ENCODE data around the gene CDKL5. TPM values are rescaled to one million over a fixed set of nuclear protein-coding genes. Genes with fewer than 3 reads are reported as not detected.

Gene CDKL5
- total RNA-seq, 3 donors from 2014 or later = 5.3 to 14.3 (median 6.9) TPM

DNA sequence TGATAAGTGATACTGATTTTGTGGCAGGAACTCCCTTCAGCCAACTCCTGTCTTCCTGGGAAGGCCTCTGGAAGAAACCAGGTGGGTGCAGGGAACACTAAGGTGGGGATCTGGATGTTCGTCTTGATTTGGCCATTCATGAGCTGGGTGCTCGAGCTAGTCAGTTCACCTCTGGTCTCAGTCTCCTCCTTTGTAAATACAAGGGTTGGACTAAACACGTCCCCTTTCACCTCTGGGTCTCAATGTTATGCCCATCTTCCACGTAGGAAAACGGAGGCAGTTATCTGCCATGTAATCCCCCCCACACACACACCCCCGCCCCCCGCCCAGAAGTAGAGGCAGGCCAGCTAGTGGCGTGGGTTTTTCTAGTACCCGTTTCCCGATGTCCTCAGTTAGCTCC lies 250.6 kb downstream of the CDKL5 start:
- Histone ChIP-seq H3K9me3 (no peaks in the 10 kb centered on the region), H3K36me3 (no peaks in the 10 kb centered on the region), H3K27me3 (no peaks in the 10 kb centered on the region), H3K27ac (no peak overlapping the region), H3K4me3 (no peak overlapping the region), H3K4me1 (no peaks in the 10 kb centered on the region)
- intact Hi-C loops (cut with DNase I; ENCODE audit: low total_unique reads) = no loop called here
- TF ChIP-seq POLR2A (IDR thresholded peaks at IDR 0.05) (no peak), POLR2AphosphoS5 (IDR thresholded peaks at IDR 0.05) (no peak)
- TF ChIP-seq, protein P1, sequence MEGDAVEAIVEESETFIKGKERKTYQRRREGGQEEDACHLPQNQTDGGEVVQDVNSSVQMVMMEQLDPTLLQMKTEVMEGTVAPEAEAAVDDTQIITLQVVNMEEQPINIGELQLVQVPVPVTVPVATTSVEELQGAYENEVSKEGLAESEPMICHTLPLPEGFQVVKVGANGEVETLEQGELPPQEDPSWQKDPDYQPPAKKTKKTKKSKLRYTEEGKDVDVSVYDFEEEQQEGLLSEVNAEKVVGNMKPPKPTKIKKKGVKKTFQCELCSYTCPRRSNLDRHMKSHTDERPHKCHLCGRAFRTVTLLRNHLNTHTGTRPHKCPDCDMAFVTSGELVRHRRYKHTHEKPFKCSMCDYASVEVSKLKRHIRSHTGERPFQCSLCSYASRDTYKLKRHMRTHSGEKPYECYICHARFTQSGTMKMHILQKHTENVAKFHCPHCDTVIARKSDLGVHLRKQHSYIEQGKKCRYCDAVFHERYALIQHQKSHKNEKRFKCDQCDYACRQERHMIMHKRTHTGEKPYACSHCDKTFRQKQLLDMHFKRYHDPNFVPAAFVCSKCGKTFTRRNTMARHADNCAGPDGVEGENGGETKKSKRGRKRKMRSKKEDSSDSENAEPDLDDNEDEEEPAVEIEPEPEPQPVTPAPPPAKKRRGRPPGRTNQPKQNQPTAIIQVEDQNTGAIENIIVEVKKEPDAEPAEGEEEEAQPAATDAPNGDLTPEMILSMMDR (IDR thresholded peaks at IDR 0.05) = no peak
- DNase-seq (ENCODE audit: low spot score in 2 of 2) = no peak

DNA sequence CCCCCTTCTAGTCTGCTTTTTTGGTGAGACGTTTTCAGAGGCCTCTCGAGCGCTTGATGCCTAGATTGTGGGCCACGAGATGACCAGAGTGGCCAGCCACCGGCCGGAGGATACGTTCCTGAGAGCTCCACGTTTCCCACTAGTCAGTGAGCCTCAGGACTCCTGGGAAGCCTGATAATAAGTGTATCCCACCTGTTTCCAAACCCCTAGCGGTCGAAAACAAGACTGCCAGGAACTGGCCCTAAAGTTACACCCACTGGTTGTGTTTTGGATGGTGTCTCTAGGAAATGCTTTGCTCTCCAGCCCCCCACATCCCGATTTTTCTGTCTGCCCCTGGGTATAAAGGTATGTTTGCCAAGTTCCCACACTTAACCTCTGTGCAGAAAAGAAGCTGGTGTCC lies 251.1 kb downstream of the CDKL5 start:
- H3K27me3 ChIP-seq = peaks cover 0 to 4% of the 10 kb centered on the region in 2 donors
- no peaks in the 10 kb centered on the region for H3K4me1 ChIP-seq
- no peak overlapping the region for H3K27ac ChIP-seq
- no peak for DNase-seq (ENCODE audit: low spot score in 2 of 2)
- H3K4me3 ChIP-seq = no peak overlapping the region
- intact Hi-C loops (cut with DNase I; ENCODE audit: low total_unique reads) = no loop called here
- no peaks in the 10 kb centered on the region for H3K9me3 ChIP-seq
- TF ChIP-seq, protein P1 (IDR thresholded peaks at IDR 0.05) = no peak
- TF ChIP-seq POLR2A (IDR thresholded peaks at IDR 0.05) (no peak), POLR2AphosphoS5 (IDR thresholded peaks at IDR 0.05) (no peak)
- no peaks in the 10 kb centered on the region for H3K36me3 ChIP-seq

DNA sequence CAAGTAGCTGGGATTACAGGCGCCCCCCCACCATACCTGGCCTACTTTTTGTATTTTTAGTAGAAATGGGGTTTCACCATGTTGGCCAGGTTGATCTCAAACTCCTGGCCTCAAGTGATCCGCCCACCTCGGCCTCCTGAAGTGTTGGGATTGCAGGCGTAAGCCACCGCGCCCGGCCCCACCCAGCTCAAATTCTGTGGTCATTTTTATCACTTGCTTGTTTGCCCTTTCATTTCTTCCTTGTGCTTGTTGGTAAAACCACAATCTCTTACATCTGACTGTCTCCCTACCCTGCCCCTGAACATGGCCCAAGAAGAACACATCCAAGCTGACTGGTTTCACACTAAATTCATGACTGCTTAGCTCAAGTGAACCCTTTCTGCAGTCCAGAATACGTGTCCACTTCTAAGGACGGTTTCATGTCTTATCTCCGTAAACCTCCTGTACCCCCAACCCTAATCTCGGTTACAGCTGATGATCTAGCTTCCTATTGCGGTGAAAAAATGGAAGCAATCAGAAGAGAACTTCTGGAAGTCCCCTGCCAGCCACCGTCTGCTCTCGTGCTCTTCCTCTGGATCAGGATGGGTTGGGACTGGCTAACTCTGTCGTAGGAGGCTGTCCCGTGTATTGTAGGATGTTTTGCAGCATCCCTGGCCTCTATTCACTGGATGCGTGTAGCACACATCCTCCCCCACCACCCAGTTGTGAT lies 251.9 kb downstream of the CDKL5 start:
- intact Hi-C loops (cut with DNase I; ENCODE audit: low total_unique reads) = no loop called here
- Histone ChIP-seq H3K9me3 (no peaks in the 10 kb centered on the region), H3K36me3 (no peaks in the 10 kb centered on the region), H3K27me3 (peaks cover 0 to 6% of the 10 kb centered on the region in 2 donors), H3K4me3 (no peak overlapping the region), H3K4me1 (no peaks in the 10 kb centered on the region), H3K27ac (no peak overlapping the region)
- no peak for DNase-seq (ENCODE audit: low spot score in 2 of 2)
- TF ChIP-seq, protein P1 (IDR thresholded peaks at IDR 0.05) = no peak
- TF ChIP-seq POLR2AphosphoS5 (IDR thresholded peaks at IDR 0.05) = no peak
- no peak for TF ChIP-seq POLR2A (IDR thresholded peaks at IDR 0.05)

DNA sequence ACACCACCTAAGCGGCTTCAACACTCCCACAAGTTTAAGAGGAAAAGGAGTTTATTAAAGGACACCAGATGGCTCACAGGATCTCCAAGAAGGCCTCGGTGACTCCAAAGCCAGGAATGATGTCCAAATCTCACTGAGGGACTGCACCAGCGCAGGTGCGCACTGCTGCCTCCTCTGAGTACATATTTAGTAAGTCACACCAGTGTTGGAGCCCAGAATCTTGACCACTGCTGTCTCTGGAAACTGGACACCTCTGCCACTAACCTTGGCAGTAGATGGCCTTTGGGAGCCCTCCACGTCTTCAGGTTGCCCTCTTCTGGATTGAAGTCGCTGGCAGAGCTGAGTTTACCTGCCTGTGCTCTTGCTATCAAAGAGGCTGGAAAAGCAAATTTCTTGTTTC lies 256.6 kb downstream of the CDKL5 start:
- intact Hi-C loops (cut with DNase I; ENCODE audit: low total_unique reads) = no loop called here
- no peaks in the 10 kb centered on the region for H3K9me3 ChIP-seq
- no peaks in the 10 kb centered on the region for H3K4me1 ChIP-seq
- DNase-seq (ENCODE audit: low spot score in 2 of 2) = no peak
- no peak overlapping the region for H3K27ac ChIP-seq
- H3K4me3 ChIP-seq = no peak overlapping the region
- H3K27me3 ChIP-seq = peaks cover 0 to 19% of the 10 kb centered on the region in 2 donors
- TF ChIP-seq POLR2AphosphoS5 (IDR thresholded peaks at IDR 0.05) (no peak), POLR2A (IDR thresholded peaks at IDR 0.05) (no peak)
- TF ChIP-seq, protein P1 (IDR thresholded peaks at IDR 0.05) = no peak
- H3K36me3 ChIP-seq = no peaks in the 10 kb centered on the region

DNA sequence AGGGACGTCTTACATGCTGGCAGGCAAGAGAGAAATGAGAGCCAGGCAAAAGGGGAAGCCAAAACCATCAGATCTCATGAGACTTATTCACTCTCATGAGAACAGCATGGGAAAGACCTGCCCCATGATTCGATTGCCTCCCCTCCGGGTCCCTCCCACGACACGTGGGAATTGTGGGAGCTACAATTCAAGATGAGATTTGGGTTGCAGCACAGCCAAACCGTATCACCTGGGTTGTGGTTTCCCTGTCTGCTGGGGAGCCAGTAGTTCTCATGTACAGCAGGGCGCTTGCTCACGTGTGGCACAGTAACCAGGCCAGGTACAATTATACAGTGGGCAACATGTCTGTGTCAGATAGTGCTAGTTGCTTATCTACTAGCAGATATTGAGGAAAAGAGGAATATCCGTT lies 257.6 kb downstream of the CDKL5 start:
- TF ChIP-seq POLR2A (IDR thresholded peaks at IDR 0.05) (no peak), POLR2AphosphoS5 (IDR thresholded peaks at IDR 0.05) (no peak)
- TF ChIP-seq, protein P1 (IDR thresholded peaks at IDR 0.05) = no peak
- Histone ChIP-seq H3K27me3 (peaks cover 0 to 20% of the 10 kb centered on the region in 2 donors), H3K4me3 (no peak overlapping the region)

More for the DNA sequence above, 257.6 kb downstream of the CDKL5 start:
- Histone ChIP-seq H3K9me3 (no peaks in the 10 kb centered on the region), H3K27ac (no peak overlapping the region), H3K36me3 (no peaks in the 10 kb centered on the region), H3K4me1 (no peaks in the 10 kb centered on the region)
- DNase-seq (ENCODE audit: low spot score in 2 of 2) = no peak
- intact Hi-C loops (cut with DNase I; ENCODE audit: low total_unique reads) = no loop called here
